Stimulated activated CD8-positive, alpha-beta memory T cell treated with anti-CD3 and anti-CD28 coated beads, Interleukin-4, amount 100 ng/mL, for 24 hours (primary cell): Measurements from ENCODE around the gene MYBPC2.

Experiments
- DNase-seq: peaks from one replicate; pipeline ENCODE4 v3.0.0-alpha.2; 2020; ENCODE audit warnings: low read depth

The MYBPC2 gene

DNA sequence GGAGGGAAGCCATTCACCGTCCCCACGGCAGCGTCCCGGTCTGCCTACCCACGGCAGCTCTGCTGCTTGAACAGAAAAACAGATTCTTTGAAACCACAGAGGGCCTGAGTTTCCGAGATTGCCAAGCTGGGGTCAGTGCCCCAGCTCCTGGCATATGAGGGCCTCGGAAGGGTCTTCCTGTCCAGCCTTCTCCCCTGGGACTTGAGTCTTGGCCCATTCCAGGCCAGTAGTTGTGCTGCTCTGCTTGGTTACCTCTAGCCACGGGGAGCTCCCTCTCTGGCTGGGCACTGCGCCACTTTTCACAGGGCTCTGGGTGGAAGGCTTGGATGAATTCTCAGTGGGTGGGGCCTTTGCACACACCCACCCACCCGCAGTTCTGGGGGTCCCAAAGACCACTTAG lies 22.6 kb upstream of the MYBPC2 start:
- DNase-seq, result no peak

GRCh38 chr19:50412419-50412818 lies 20.3 kb upstream of the MYBPC2 start:
- no peak for DNase-seq

DNA sequence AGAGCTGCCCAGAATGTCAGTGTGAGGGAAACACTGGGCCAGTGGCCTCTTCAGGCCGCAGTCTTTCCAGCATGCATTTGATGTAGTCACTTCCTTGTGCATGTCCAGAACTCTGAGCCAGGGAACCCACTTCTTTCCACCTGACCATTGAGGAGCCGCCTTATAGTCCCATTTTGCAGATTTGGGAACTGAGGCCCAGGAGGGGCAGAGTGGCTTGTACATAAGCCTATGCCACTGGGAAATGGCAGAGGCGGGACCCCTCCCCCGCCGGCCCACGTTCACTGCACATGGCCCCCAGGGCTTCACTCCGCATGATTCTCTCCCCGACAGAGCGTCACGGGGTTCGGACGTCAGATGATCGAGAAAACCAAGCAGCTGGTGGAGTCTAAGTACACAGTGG lies 19.6 kb upstream of the MYBPC2 start:
- DNase-seq, result no peak

DNA sequence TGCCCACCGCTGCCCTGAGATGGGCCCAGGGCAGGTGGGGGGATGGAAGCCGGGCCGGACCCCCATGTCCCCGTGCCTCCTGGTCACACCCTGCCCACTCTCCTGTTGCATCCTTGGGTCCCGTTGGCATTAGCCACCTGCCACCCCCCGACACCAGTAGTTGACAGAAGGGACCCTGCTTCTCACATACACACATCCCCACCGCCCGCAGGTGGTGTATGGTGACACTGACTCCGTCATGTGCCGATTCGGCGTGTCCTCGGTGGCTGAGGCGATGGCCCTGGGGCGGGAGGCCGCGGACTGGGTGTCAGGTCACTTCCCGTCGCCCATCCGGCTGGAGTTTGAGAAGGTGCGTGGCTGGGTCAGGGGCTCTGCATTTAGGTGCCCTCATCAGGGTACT lies 19.2 kb upstream of the MYBPC2 start:
- no peak for DNase-seq

DNA sequence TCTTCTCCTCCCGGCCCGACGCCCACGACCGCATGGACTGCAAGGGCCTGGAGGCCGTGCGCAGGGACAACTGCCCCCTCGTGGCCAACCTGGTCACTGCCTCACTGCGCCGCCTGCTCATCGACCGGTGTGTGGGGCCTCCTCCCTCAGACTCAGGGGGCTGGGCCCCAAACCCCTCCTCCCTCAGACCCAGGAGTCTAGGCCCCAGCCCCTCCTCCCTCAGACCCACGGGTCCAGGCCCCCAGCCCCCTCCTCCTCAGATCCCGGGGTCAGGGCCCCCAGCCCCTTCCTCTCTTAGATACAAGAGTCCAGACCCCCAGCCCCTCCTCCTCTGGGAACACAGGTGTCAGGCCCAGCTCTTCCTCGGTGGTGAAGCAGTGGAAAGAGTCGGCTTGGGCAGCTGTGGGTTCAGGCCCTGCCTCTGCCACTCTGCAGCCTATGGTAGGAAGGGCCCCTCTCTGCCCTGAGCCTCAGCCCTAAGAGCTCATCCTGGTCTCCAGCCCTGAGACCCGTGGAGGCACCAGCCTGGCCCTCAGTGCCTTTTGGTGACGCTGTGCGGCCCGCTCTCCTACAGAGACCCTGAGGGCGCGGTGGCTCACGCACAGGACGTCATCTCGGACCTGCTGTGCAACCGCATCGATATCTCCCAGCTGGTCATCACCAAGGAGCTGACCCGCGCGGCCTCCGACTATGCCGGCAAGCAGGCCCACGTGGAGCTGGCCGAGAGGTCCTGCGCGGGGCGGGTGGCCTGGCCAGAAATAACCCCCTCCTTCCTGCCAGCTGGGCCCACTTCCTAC lies 17.6 kb upstream of the MYBPC2 start:
- peak; percentile 61 for DNase-seq

DNA sequence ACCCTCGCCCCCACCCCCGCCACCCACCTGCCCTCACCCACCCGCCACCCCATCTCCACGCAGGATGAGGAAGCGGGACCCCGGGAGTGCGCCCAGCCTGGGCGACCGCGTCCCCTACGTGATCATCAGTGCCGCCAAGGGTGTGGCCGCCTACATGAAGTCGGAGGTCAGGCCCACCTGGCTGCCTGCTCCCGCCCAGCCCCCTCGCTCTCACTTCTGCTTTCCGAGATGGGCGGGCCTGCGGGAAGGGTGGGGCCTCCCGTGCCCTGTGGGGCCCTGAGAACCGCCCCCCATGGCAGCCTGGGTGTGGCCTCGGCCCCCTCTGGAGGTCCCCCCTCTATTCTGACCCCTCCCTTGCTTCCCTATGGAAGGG lies 17.0 kb upstream of the MYBPC2 start:
- DNase-seq, result no peak

DNA sequence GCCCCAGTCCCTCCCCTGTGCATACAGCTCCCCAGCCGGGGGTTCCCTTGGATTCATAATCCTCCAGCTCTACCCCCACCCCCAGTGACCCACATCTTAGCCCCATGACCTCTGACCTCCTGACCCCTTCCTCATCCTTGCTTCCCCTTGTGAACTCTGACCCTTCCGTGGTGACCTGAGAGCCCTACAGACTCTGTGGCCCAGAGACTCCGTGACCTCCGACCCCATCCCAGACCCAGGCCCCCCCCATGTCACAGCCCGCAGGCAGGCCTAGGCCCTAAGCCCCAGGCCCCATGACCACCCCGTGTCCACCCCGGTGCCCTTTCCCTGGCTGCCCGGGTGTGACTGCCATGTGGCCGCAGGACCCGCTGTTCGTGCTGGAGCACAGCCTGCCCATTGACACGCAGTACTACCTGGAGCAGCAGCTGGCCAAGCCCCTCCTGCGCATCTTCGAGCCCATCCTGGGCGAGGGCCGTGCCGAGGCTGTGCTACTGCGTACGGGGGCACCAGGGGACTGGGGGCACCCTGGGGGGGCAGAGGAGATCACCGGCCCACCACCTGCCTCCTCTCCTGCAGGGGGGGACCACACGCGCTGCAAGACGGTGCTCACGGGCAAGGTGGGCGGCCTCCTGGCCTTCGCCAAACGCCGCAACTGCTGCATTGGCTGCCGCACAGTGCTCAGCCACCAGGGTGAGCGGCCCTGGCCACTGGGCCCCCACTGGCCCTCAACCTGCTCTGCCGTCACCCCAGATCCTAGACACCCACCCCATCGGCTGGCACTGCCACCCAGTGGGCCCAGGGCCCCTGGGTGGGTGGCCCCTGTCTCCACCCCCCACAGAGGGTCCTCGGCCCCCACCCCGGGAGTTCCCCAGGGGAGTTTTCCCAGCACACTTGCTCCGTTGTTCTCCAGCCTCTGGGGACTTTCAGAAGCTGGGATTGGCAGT lies 16.4 kb upstream of the MYBPC2 start:
- no peak for DNase-seq

GRCh38 chr19:50417111-50418081 lies 15.3 kb upstream of the MYBPC2 start:
- DNase-seq, result no peak

GRCh38 chr19:50418176-50419021 lies 14.3 kb upstream of the MYBPC2 start, which contains the start of gene SPIB:
SPIB (plus strand) TSS chr19:50418938; CDS start chr19:50418963, 25 bp downstream.
- DNase-seq, result no peak

GRCh38 chr19:50419022-50419579 lies 13.6 kb upstream of the MYBPC2 start:
- no peak for DNase-seq

- DNase-seq, result no peak
Observed at GRCh38 chr19:50419580-50420035, 13.1 kb upstream of the MYBPC2 start.

GRCh38 chr19:50420127-50420526 lies 12.6 kb upstream of the MYBPC2 start:
- DNase-seq, result no peak

DNA sequence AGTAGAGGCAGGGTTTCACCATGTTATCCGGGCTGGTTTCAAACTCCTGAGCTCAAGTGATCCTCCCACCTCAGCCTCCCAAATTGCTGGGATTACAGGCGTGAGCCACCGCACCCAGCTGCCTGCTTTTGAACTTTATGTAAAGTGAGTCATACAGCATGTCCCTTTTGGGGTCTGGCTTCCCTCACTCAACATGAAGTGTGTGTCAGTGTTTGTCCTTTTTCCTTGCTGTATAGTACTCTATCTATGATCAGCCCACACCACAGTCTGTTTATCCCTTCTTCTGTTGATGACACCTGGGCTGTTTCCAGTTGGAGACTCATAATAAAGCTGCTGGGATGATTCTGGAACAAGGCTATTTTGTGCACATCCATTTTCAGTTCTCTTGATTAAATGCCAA lies 11.9 kb upstream of the MYBPC2 start:
- DNase-seq, result no peak

DNA sequence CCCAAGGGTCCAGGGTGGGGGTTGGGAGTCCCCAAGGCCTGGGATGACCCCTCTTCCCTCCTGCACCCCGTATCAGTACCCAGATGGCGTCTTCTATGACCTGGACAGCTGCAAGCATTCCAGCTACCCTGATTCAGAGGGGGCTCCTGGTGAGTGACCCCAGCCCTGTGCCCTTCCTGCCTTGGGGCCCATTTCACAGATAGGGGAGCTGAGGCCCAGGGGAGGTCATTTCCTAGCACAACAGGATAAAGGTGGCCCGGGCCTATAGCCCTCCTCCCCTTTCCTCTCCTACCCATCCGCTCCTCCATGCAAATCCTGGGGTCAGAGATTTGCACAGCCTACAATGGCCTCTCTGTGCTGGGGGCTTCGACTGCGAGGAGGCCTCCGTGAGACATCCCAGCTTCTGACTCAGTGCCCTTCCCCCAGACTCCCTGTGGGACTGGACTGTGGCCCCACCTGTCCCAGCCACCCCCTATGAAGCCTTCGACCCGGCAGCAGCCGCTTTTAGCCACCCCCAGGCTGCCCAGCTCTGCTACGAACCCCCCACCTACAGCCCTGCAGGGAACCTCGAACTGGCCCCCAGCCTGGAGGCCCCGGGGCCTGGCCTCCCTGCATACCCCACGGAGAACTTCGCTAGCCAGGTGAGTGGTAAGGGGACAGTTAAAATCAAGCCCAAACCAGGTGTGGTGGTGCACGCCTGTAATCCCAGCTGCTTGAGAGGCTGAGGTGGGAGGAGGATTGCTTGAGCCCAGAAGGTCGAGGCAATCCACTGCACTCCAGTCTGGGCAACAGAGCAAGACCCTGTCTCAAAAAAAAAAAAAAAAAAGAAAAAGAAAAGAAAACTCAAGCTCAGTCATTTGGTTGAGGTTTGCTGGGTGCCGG lies 10.1 kb upstream of the MYBPC2 start:
- no peak for DNase-seq

DNA sequence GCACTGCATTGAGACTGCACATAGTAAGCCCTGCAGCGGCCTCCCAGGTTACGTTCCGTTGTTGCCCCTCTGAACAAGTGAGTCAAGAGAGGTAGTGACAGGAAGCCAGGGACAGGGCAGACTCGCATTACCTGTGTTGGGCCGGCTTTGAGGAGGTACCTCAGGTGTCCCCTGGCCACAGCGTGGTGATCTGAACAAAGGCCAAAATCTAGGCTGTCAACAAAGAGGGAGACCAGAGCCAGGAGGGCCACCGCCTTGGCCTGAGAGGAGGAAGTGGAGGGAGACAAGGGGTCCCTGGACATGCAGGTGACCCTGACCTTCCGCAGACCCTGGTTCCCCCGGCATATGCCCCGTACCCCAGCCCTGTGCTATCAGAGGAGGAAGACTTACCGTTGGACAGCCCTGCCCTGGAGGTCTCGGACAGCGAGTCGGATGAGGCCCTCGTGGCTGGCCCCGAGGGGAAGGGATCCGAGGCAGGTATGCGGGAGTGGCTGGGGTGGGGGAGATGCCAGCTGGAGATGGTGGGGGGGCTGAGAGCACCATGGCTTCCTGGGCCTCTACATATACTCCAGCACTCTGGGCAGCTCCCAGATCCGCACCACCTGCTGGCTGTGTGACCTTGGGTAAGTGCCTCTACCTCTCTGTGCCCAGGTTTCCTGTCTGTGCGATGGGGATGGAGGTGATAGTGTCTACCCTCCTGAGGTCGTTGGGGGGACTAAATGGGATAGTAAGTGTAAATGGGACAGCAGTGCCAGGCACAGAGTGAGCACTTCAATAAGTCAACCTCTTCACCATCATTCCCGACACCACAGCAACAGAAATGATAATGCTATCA lies 9.2 kb upstream of the MYBPC2 start:
- DNase-seq, result no peak

DNA sequence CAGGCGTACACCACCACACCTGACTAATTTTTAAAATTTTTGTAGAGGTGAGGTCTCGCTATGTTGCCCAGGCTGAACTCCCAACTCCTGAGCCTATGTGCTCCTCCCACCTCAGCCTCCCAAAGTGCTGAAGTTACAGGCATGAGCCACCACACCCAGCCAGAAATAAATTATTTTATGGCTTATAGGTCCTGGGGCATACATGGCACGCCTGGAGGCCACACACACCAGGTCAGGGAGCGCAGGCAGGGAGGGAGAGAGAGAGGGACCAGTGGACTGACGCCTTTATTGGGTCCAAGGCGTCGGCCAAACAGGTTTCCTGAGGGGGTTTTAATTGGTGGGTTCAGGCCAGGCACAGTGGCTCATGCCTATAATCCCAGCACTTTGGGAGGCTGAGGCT lies 7.1 kb upstream of the MYBPC2 start:
- DNase-seq, result no peak

DNA sequence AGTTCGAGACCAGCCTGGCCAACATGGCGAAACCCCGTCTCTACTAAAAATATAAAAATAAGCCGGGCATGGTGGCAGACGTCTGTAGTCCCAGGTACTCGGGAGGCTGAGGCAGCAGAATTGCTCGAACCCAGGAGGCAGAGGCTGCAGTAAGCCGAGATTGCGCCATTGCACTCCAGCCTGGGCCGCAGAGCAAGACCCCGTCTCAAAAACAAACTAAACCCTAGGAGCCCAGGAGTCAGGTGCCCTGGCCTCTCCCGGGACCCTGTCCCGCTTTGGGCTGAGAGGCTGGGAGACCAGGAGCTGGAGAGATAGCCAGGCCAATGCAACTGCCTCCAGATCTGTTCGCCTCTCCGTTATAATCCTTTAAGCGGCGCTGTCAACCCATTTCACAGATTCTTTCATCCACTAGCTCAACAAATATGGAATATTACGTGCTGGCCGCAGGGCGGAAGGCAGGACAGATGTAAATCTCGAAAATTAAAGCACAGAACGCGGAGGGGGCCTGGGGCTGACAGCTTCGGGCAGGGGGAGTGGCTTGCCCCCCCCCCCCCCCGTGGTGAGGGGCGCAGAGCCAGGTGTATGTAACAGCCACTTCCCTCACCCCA lies 5.3 kb upstream of the MYBPC2 start:
- DNase-seq, result no peak

DNA sequence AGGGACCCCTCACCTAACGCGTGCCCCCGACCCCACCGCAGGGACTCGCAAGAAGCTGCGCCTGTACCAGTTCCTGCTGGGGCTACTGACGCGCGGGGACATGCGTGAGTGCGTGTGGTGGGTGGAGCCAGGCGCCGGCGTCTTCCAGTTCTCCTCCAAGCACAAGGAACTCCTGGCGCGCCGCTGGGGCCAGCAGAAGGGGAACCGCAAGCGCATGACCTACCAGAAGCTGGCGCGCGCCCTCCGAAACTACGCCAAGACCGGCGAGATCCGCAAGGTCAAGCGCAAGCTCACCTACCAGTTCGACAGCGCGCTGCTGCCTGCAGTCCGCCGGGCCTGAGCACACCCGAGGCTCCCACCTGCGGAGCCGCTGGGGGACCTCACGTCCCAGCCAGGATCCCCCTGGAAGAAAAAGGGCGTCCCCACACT lies 4.7 kb upstream of the MYBPC2 start:
- no peak for DNase-seq
